GM12875 (cell line): ENCODE results near the gene GRIA3.
"Not testable (repeated sequence)": the region's sequence is repeated elsewhere in the genome, so short reads cannot be mapped to it uniquely, and the experiment has no call there.

Source experiments
- H3K4me3 ChIP-seq: one replicate; pipeline ENCODE4 v1.5.1; 2011; ENCODE audit warnings: low read depth, low read length, control low read depth
- CTCF ChIP-seq: IDR thresholded peaks from 2 replicates; pipeline ENCODE4 v1.5.1; 2011; ENCODE audit warnings: low read depth, mild to moderate bottlenecking, control low read depth, inconsistent platforms, low read length, moderate library complexity, borderline replicate concordance; ENCODE audit not compliant: insufficient read depth

GRIA3 gene

GRCh38 chrX:123504630-123505270, 320.7 kb downstream of the GRIA3 start:
- TF ChIP-seq CTCF, result no peak
- no peak overlapping the region for H3K4me3 ChIP-seq

- TF ChIP-seq CTCF, result no peak
- no peak overlapping the region for H3K4me3 ChIP-seq
Observed at GRCh38 chrX:123513585-123514278, 329.7 kb downstream of the GRIA3 start.

- not testable (repeated sequence) for H3K4me3 ChIP-seq
Observed at GRCh38 chrX:123514279-123514640, 330.2 kb downstream of the GRIA3 start.

GRCh38 chrX:123518791-123519190, 334.7 kb downstream of the GRIA3 start:
- no peak overlapping the region for H3K4me3 ChIP-seq
- no peak for TF ChIP-seq CTCF

- TF ChIP-seq CTCF, result no peak
- no peak overlapping the region for H3K4me3 ChIP-seq
Observed at GRCh38 chrX:123525123-123525725, 341.1 kb downstream of the GRIA3 start.

GRCh38 chrX:123530726-123531125, 346.6 kb downstream of the GRIA3 start:
- not testable (repeated sequence) for H3K4me3 ChIP-seq
